Liver (tissue), 9 donors: ENCODE measurements around the gene CTNNA2. TPM values are rescaled to one million over a fixed set of nuclear protein-coding genes. Genes with fewer than 3 reads are reported as not detected.

Source experiments
- DNase-seq: peaks from one replicate; pipeline ENCODE4 v3.0.0-alpha.2; 2017; ENCODE audit warnings: low spot score
- H3K27ac ChIP-seq, 2 donors: one replicate each; pipeline ENCODE4 v1.7.0; 2013; ENCODE audit warnings: inconsistent platforms in 2 of 2, low read length in 2 of 2, control low read depth in 1 of 2, low read depth in 1 of 2, mild to moderate bottlenecking in 1 of 2
- H3K27me3 ChIP-seq, 4 donors: one replicate each; pipeline versions ENCODE4 v1.6.1 to v1.7.0; 2013; ENCODE audit warnings: low read length in 3 of 4, inconsistent platforms in 1 of 4, mild to moderate bottlenecking in 1 of 4, moderate library complexity in 1 of 4; ENCODE audit not compliant: control insufficient read depth in 4 of 4, insufficient read depth in 4 of 4
- H3K36me3 ChIP-seq, 4 donors: one replicate each; pipeline versions ENCODE4 v1.6.1 to v1.7.0; 2013; ENCODE audit warnings: low read length in 3 of 4, mild to moderate bottlenecking in 3 of 4, low read depth in 1 of 4, moderate library complexity in 1 of 4; ENCODE audit not compliant: control insufficient read depth in 4 of 4, insufficient read depth in 3 of 4
- H3K4me1 ChIP-seq, 4 donors: one replicate each; pipeline versions ENCODE4 v1.6.1 to v1.7.0; 2013; ENCODE audit warnings: low read length in 3 of 4, mild to moderate bottlenecking in 3 of 4, moderate library complexity in 1 of 4; ENCODE audit not compliant: control insufficient read depth in 4 of 4, insufficient read depth in 4 of 4
- H3K4me3 ChIP-seq, 3 donors: one replicate each; pipeline versions ENCODE4 v1.6.1 to v1.7.0; 2013; ENCODE audit warnings: low read length in 3 of 3, control low read depth in 1 of 3, low read depth in 1 of 3, mild to moderate bottlenecking in 1 of 3
- H3K9ac ChIP-seq, 2 donors: one replicate each; pipeline ENCODE4 v1.7.0; 2013; ENCODE audit warnings: low read length in 2 of 2, mild to moderate bottlenecking in 2 of 2, moderate library complexity in 2 of 2, control low read depth in 1 of 2, low read depth in 1 of 2
- H3K9me3 ChIP-seq, 4 donors: one replicate each; pipeline versions ENCODE4 v1.6.1 to v1.7.0; 2013; ENCODE audit warnings: low read length in 3 of 4; ENCODE audit not compliant: control insufficient read depth in 4 of 4
- ATF3 ChIP-seq: IDR thresholded peaks from 2 replicates; pipeline ENCODE4 v1.6.1; 2016; ENCODE audit warnings: antibody characterized with exemption
- CTCF ChIP-seq: fragments of 150-350 bp; IDR thresholded peaks from 2 replicates; pipeline ENCODE4 v1.5.1; 2017; ENCODE audit warnings: improper control_type of control experiment, low read depth, low read length; ENCODE audit not compliant: missing input control
- EGR1 ChIP-seq, 2 donors: IDR thresholded peaks; 2 replicates each; pipeline ENCODE4 v1.6.1; 2016 to 2018; ENCODE audit warnings: antibody characterized with exemption in 2 of 2, low read depth in 2 of 2
- FOXA1 ChIP-seq: IDR thresholded peaks from 2 replicates; pipeline ENCODE4 v1.6.1; 2016; ENCODE audit warnings: antibody characterized with exemption
- FOXA2 ChIP-seq: IDR thresholded peaks from 2 replicates; pipeline ENCODE4 v1.6.1; 2016; ENCODE audit warnings: antibody characterized with exemption
- GABPA ChIP-seq, 2 donors: IDR thresholded peaks in 1 of 2; conservative IDR thresholded peaks in 1 of 2; 2 replicates each; pipeline ENCODE4 v1.6.1; 2016; ENCODE audit warnings: antibody characterized with exemption in 2 of 2, mild to moderate bottlenecking in 1 of 2, moderate library complexity in 1 of 2
- HNF4A ChIP-seq, 2 donors: conservative IDR thresholded peaks; 2 replicates each; pipeline ENCODE4 v1.6.1; 2016; ENCODE audit warnings: antibody characterized with exemption in 2 of 2, mild to moderate bottlenecking in 2 of 2
- HNF4G ChIP-seq: IDR thresholded peaks from 2 replicates; pipeline ENCODE4 v1.6.1; 2016; ENCODE audit warnings: antibody characterized with exemption
- JUND ChIP-seq, 2 donors: IDR thresholded peaks; 2 replicates each; pipeline ENCODE4 v1.6.1; 2016; ENCODE audit warnings: antibody characterized with exemption in 2 of 2
- MAX ChIP-seq: IDR thresholded peaks from 2 replicates; pipeline ENCODE4 v1.6.1; 2016; ENCODE audit warnings: antibody characterized with exemption
- NR2F2 ChIP-seq: IDR thresholded peaks from 2 replicates; pipeline ENCODE4 v1.6.1; 2016; ENCODE audit warnings: antibody characterized with exemption
- RAD21 ChIP-seq, 2 donors: IDR thresholded peaks; 2 replicates each; pipeline ENCODE4 v1.6.1; 2016; ENCODE audit warnings: antibody characterized with exemption in 2 of 2, mild to moderate bottlenecking in 2 of 2
- REST ChIP-seq: IDR thresholded peaks from 2 replicates; pipeline ENCODE4 v1.6.1; 2016; ENCODE audit warnings: antibody characterized with exemption, mild to moderate bottlenecking
- RXRA ChIP-seq, 2 donors: IDR thresholded peaks; 2 replicates each; pipeline ENCODE4 v1.6.1; 2017 to 2018; ENCODE audit warnings: antibody characterized with exemption in 2 of 2, mild to moderate bottlenecking in 1 of 2
- SP1 ChIP-seq: IDR thresholded peaks from 2 replicates; pipeline ENCODE4 v1.6.1; 2018; ENCODE audit warnings: antibody characterized with exemption, mild to moderate bottlenecking
- TAF1 ChIP-seq: conservative IDR thresholded peaks from 2 replicates; pipeline ENCODE4 v1.6.1; 2016; ENCODE audit warnings: antibody characterized with exemption, mild to moderate bottlenecking
- YY1 ChIP-seq: IDR thresholded peaks from 2 replicates; pipeline ENCODE4 v1.6.1; 2016; ENCODE audit warnings: antibody characterized with exemption, mild to moderate bottlenecking
- ZBTB33 ChIP-seq: IDR thresholded peaks from 2 replicates; pipeline ENCODE4 v1.6.1; 2016; ENCODE audit warnings: antibody characterized with exemption
- WGBS: extraction: QIAGEN DNeasy Blood & Tissue Kit; methylation state at CpG from one replicate; pipeline ENCODE4 v1.1.7; 2013; 5-methylcytosine and 5-hydroxymethylcytosine counted together
- polyA plus RNA-seq, 2 donors: library from polyadenylated mRNA; stranded (reverse) in 1 of 2; unstranded in 1 of 2; fragments of 200-250 nt in 1 of 2; fragments of >200 nt in 1 of 2; fragmentation: Nextera tagmentation in 1 of 2; extraction: Ambion mirVana in 1 of 2; gene quantifications; one replicate each; pipeline versions ENCODE4 v1.2.1 to v1.2.3, GENCODE V29; 2013 to 2015
- total RNA-seq, 2 donors: library from RNA; depleted of rRNA; stranded (reverse); fragments of >200 nt; gene quantifications; one replicate each; pipeline ENCODE4 v1.2.3, GENCODE V29; 2014
- donor health status: healthy.
- donor health status: healthy.
- donor health status: healthy.
- donor health status: healthy.
- donor health status: healthy.

Gene CTNNA2
- total and polyA plus RNA-seq, 4 donors: 0.05 TPM; not detected in 3

GRCh38 chr2:79793006-79793405, 280.2 kb downstream of the CTNNA2 start:
- no peak overlapping the region for H3K27ac ChIP-seq
- no peaks in the 10 kb centered on the region for H3K4me1 ChIP-seq
- WGBS: 89% methylated on average over 3 of the region's 3 CpGs
- H3K36me3 ChIP-seq: no peaks in the 10 kb centered on the region
- no peak overlapping the region for H3K4me3 ChIP-seq
- no peak overlapping the region for H3K9ac ChIP-seq
- H3K9me3 ChIP-seq: no peaks in the 10 kb centered on the region
- TF ChIP-seq NR2F2 (no peak), JUND (IDR thresholded peaks at IDR 0.05) (no peak), FOXA1 (no peak), REST (no peak), ATF3 (no peak), TAF1 (no peak), ZBTB33 (no peak), HNF4A (conservative IDR thresholded peaks at IDR 0.05) (no peak), HNF4G (no peak), EGR1 (IDR thresholded peaks at IDR 0.05; ENCODE audit: low read depth in 2 of 2) (no peak)
- peaks cover 0 to 2% (median 0%) of the 10 kb centered on the region in 4 donors for H3K27me3 ChIP-seq
- no peak for DNase-seq

GRCh38 chr2:79796641-79797040, 283.8 kb downstream of the CTNNA2 start:
- H3K9me3 ChIP-seq: no peaks in the 10 kb centered on the region
- no peaks in the 10 kb centered on the region for H3K4me1 ChIP-seq
- H3K9ac ChIP-seq: no peak overlapping the region
- no peak overlapping the region for H3K27ac ChIP-seq
- H3K36me3 ChIP-seq: no peaks in the 10 kb centered on the region
- DNase-seq: no peak
- no peak overlapping the region for H3K4me3 ChIP-seq
- WGBS: 71% methylated on average over 2 of the region's 2 CpGs
- H3K27me3 ChIP-seq: peaks cover 0 to 4% (median 1%) of the 10 kb centered on the region in 4 donors
- TF ChIP-seq SP1 (no peak), ATF3 (no peak), RAD21 (IDR thresholded peaks at IDR 0.05) (no peak), FOXA2 (no peak), HNF4A (conservative IDR thresholded peaks at IDR 0.05) (no peak), HNF4G (no peak), REST (no peak), EGR1 (IDR thresholded peaks at IDR 0.05; ENCODE audit: low read depth in 2 of 2) (no peak), NR2F2 (no peak), ZBTB33 (no peak), YY1 (no peak), RXRA (IDR thresholded peaks at IDR 0.05) (no peak), CTCF (no peak), FOXA1 (no peak), TAF1 (no peak), JUND (IDR thresholded peaks at IDR 0.05) (no peak), GABPA (IDR thresholded peaks at IDR 0.05 in 1 of 2, conservative IDR thresholded peaks at IDR 0.05 in 1 of 2) (no peak), MAX (no peak)
